Liver (tissue), 3 donors: ENCODE results near the gene C20orf202.

ENCODE experiments used
- CTCF ChIP-seq: fragments of 150-350 bp; IDR thresholded peaks from 2 replicates; pipeline ENCODE4 v1.5.1; 2017; ENCODE audit warnings: improper control_type of control experiment, low read depth, low read length; ENCODE audit not compliant: missing input control
- EGR1 ChIP-seq, 2 donors: IDR thresholded peaks; 2 replicates each; pipeline ENCODE4 v1.6.1; 2016 to 2018; ENCODE audit warnings: antibody characterized with exemption in 2 of 2, low read depth in 2 of 2
- donor health status: healthy.
- donor health status: healthy.

GRCh38 chr20:1224205-1224890, 21.1 kb downstream of the C20orf202 start:
- TF ChIP-seq CTCF (no peak), EGR1 (IDR thresholded peaks at IDR 0.05; ENCODE audit: low read depth in 2 of 2) (no peak)
